ELF-1 (cell line): ENCODE data around the gene PRKG2.
"Not testable (repeated sequence)": the region's sequence is repeated elsewhere in the genome, so short reads cannot be mapped to it uniquely, and the experiment has no call there.

Experiments
- DNase-seq: peaks from one replicate; pipeline ENCODE4 v3.0.0-alpha.2; 2016; ENCODE audit warnings: low read depth, low spot score

The PRKG2 gene

GRCh38 chr4:81214881-81215868 is at the start of gene PRKG2:
PRKG2 (minus strand) TSS chr4:81215222; CDS start chr4:81205047, 10,175 bp downstream.
- DNase-seq: peak; percentile 43

- DNase-seq: peak; percentile 22
Measured at GRCh38 chr4:81260443-81261101, 45.5 kb upstream of the PRKG2 start.

GRCh38 chr4:81258841-81259550 is 44.0 kb upstream of the PRKG2 start:
- DNase-seq: no peak

GRCh38 chr4:81257816-81258215 is 42.8 kb upstream of the PRKG2 start:
- DNase-seq: no peak

- no peak for DNase-seq
Measured at GRCh38 chr4:81257021-81257420, 42.0 kb upstream of the PRKG2 start.

GRCh38 chr4:81256059-81256970 is 41.3 kb upstream of the PRKG2 start:
- DNase-seq: no peak

- no peak for DNase-seq
Measured at GRCh38 chr4:81255524-81255923, 40.5 kb upstream of the PRKG2 start.

GRCh38 chr4:81250430-81250829 is 35.4 kb upstream of the PRKG2 start:
- DNase-seq: no peak

GRCh38 chr4:81245218-81246009 is 30.4 kb upstream of the PRKG2 start:
- DNase-seq: no peak

GRCh38 chr4:81237791-81238190 is 22.8 kb upstream of the PRKG2 start:
- DNase-seq: no peak

GRCh38 chr4:81235982-81236749 is 21.1 kb upstream of the PRKG2 start:
- no peak for DNase-seq

- DNase-seq: peak; percentile 78
Measured at GRCh38 chr4:81227968-81228367, 12.9 kb upstream of the PRKG2 start.

GRCh38 chr4:81227138-81227537 is 12.1 kb upstream of the PRKG2 start:
- DNase-seq: no peak

- no peak for DNase-seq
Measured at GRCh38 chr4:81225252-81225651, 10.2 kb upstream of the PRKG2 start.

- DNase-seq: not testable (repeated sequence)
Measured at GRCh38 chr4:81222082-81222472, 7.1 kb upstream of the PRKG2 start.

GRCh38 chr4:81221303-81222081 is 6.5 kb upstream of the PRKG2 start:
- DNase-seq: no peak

GRCh38 chr4:81220271-81220670 is 5.2 kb upstream of the PRKG2 start:
- DNase-seq: no peak

GRCh38 chr4:81218206-81218605 is 3.2 kb upstream of the PRKG2 start:
- no peak for DNase-seq

- DNase-seq: no peak
Measured at GRCh38 chr4:81217779-81218178, 2.8 kb upstream of the PRKG2 start.
